ENCODE data around the gene NFU1. TPM values are rescaled to one million over a fixed set of nuclear protein-coding genes. Genes with fewer than 3 reads are reported as not detected.

Gene NFU1
- total and polyA plus RNA-seq, 2 of the 4 experiments (the other 2 are of a cell fraction) = 24.0 to 32.4 TPM

- Histone ChIP-seq H3K18ac (ENCODE audit: low read depth, low read length) (no peak overlapping the region), H3K27ac (ENCODE audit: insufficient read depth, low read length) (no peak overlapping the region), H3K56ac (ENCODE audit: extremely low read depth, insufficient read depth, low read length) (no peak overlapping the region), H4K5ac (ENCODE audit: low read depth, low read length) (no peak overlapping the region), H3K79me1 (ENCODE audit: low read depth in 1 of 2, low read length in 2 of 2) (peaks cover 8 to 17% of the 10 kb centered on the region in 2 experiments), H3K4me2 (ENCODE audit: low read depth, low read length) (no peak overlapping the region), H3K9me3 (ENCODE audit: control insufficient read depth, insufficient read depth, low read length) (no peaks in the 10 kb centered on the region), H3K9ac (ENCODE audit: low read depth, low read length) (no peak overlapping the region), H2BK20ac (ENCODE audit: low read depth, low read length) (no peak overlapping the region), H3K9me1 (ENCODE audit: insufficient read depth, low read length) (peaks cover 7% of the 10 kb centered on the region), H2BK5ac (ENCODE audit: low read depth, low read length, poor library complexity, severe bottlenecking) (no peak overlapping the region), H2BK15ac (ENCODE audit: low read depth, low read length) (no peak overlapping the region), H3K36me3 (ENCODE audit: control insufficient read depth, insufficient read depth, low read length) (peaks cover 20% of the 10 kb centered on the region), H2AFZ (replicated peaks; ENCODE audit: low read length, poor library complexity) (no peak overlapping the region), H4K8ac (ENCODE audit: low read depth in 2 of 2, low read length in 2 of 2) (no peak overlapping the region), H4K91ac (ENCODE audit: insufficient read depth, low read depth, low read length) (no peak overlapping the region), H3K14ac (replicated peaks; ENCODE audit: low read depth, low read length) (no peak overlapping the region), H3K27me3 (ENCODE audit: control insufficient read depth, insufficient read depth, low read length) (no peaks in the 10 kb centered on the region), H3K4me3 (ENCODE audit: insufficient read depth, low read depth, low read length) (no peak overlapping the region), H4K20me1 (ENCODE audit: insufficient read depth, low read length) (no peaks in the 10 kb centered on the region; the same call in 1 of the 2 replicates), H3K4me1 (ENCODE audit: control insufficient read depth, insufficient read depth, low read length) (no peaks in the 10 kb centered on the region), H2AK9ac (replicated peaks; ENCODE audit: low read depth, low read length, poor library complexity) (no peak overlapping the region), H2AK5ac (ENCODE audit: low read depth, low read length) (no peak overlapping the region), H3K4ac (ENCODE audit: low read depth, low read length) (no peak overlapping the region), H3K23ac (ENCODE audit: low read depth, low read length) (no peak overlapping the region), H2BK120ac (ENCODE audit: low read depth, low read length) (no peak overlapping the region)
- dilution Hi-C loops (cut with HindIII; ENCODE audit: low sequenced_read_pairs, unreplicated experiment) = no loop called here
- no peak for ATAC-seq (ENCODE audit: low read depth)
- no CpG with 5 or more reads among the region's 3 CpGs for WGBS, 2 experiments (ENCODE audit: extremely low coverage in 2 of 2, insufficient read length in 1 of 2)
- TF ChIP-seq SMC3 (IDR thresholded peaks at IDR 0.05; ENCODE audit: low read depth, low read length) (no peak), CTCF (conservative IDR thresholded peaks at IDR 0.05; ENCODE audit: low read depth, low read length) (no peak), RAD21 (IDR thresholded peaks at IDR 0.05; ENCODE audit: low read length) (no peak), RCOR1 (IDR thresholded peaks at IDR 0.05; ENCODE audit: insufficient replicate concordance, low read length) (no peak), USF2 (IDR thresholded peaks at IDR 0.05; ENCODE audit: low read depth, low read length) (no peak), MAZ (IDR thresholded peaks at IDR 0.05; ENCODE audit: borderline replicate concordance, low read depth, low read length) (no peak), FOS (IDR thresholded peaks at IDR 0.05; ENCODE audit: low read depth, low read length) (no peak), MAFK (IDR thresholded peaks at IDR 0.05; ENCODE audit: low read depth, low read length) (no peak), POLR2A (IDR thresholded peaks at IDR 0.05; ENCODE audit: low read depth, low read length) (no peak), MXI1 (IDR thresholded peaks at IDR 0.05; ENCODE audit: borderline replicate concordance, low read depth, low read length) (no peak), NFE2L2 (IDR thresholded peaks at IDR 0.05; ENCODE audit: low read depth, low read length) (no peak), ELK1 (IDR thresholded peaks at IDR 0.05; ENCODE audit: borderline replicate concordance, low read depth, low read length) (no peak), CHD1 (IDR thresholded peaks at IDR 0.05; ENCODE audit: low read depth, low read length) (no peak), CEBPB (IDR thresholded peaks at IDR 0.05; ENCODE audit: low read depth, low read length) (no peak), RFX5 (IDR thresholded peaks at IDR 0.05; ENCODE audit: low read depth, low read length) (no peak), BHLHE40 (IDR thresholded peaks at IDR 0.05; ENCODE audit: low read depth, low read length) (no peak)
- in situ Hi-C loops (cut with MboI; ENCODE audit: low sequenced_read_pairs) = no loop called here
- no TSS peak for BruUV-seq (replicated peaks)
- intact Hi-C loops (cut with micrococcal nuclease) = no loop called here
- DNase-seq = no peak
- POLR2A ChIA-PET (ENCODE audit: unreplicated experiment) = no interaction called here
- CTCF ChIA-PET = no interaction called here
Measured at GRCh38 chr2:69462780-69463179, 25.5 kb upstream of the NFU1 start.
